ENCODE measurements around the gene RIPK1.
"Not testable (repeated sequence)": the region's sequence is repeated elsewhere in the genome, so short reads cannot be mapped to it uniquely, and the experiment has no call there.

RIPK1 gene

DNA sequence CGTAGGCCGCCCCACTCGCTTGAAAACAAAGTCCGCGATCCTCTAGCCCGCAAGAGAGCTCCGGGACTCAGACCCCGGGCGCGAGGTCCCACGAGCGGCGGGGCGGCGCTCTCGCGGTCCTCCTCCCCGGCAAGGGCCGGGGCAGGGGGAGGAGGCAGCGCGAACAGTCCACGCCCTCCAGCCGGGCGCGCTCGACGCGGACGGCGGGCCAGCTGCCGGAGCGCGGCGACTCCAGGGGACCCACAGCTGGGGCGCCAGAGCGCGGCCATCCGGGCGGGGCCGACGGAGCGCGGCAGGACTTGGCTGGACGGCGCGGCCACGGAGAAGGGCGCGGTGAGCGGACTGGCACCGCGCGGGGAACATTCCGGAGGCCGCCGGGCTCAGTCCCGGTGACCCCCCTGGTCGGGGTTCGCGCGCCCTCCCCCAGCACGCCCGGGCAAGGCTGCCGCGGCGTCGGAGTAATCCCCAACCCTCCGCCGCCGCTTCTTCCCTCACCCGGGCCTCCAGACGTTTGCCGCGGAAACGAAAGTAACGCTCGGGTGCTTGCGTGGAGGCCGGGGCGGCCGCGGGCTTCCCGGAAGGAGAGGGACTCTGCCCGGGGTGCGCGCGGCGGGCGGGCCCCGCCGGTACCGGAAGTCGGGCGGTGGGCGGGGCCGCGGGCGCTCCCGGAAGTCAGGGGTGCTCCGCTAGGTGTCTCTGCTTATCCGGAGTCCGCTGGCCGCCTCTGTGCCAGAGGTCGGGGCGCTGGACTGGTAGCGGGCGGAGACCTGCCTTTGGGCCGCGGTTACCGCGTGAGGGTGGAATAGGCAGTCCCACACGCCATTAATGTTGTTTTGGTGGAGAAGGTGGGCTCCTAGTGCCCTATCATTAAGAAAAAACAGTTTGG is at the start of gene RIPK1:
Gene RIPK1, plus strand, starts transcription at position 166 of the 886 bp plus-strand sequence. CDS start 8,330 bp downstream, outside the sequence.
- in situ Hi-C loops (cut with MboI; ENCODE audit: low sequenced_read_pairs) = no loop called here

DNA sequence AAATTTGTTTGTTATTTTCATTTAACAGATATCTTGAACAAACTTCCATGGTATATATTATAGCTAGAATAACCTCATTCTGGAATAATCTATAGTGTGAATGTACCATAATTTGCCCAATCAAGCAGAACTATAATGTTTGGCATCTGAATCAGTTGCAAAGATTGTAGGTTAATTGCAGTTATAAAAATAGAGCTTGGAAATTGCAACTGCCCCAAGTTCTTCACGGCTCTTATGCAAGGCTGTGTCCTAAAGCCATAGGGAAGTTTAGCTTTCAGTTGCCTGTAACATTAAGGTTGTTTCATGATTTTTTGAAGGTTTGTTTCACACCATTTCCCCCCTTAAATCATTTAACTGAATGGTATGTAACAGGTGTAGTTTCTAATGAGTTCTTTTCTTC is 49.2 kb upstream of the RIPK1 start:
- in situ Hi-C loops (cut with MboI; ENCODE audit: low sequenced_read_pairs) = no loop called here

DNA sequence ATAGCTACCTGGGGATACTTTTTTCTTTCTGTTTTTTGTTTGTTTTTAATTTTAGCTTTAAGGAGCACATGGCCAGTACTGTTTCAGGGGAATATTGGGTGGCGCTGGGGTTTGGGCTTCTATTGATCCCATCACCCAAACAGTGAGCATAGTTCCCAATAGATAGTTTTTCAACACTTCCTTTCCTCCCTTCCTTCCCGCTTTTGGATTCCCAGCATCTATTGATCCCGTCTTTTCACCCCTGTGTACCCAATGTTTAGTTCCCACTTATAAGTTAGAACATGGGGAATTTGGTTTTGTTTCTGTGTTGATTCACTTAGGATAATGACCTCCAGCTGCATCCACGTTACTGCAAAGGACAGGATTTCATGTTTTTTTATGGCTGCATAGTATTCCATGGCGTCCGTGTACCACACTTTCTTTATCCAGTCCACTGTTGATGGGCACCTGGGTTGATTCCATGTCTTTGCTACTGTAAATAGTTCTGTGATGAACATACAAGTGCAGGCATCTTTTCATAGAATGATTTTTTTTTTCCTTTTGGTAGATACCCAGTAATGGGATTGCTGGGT is 48.5 kb upstream of the RIPK1 start:
- in situ Hi-C loops (cut with MboI; ENCODE audit: low sequenced_read_pairs) = no loop called here

DNA sequence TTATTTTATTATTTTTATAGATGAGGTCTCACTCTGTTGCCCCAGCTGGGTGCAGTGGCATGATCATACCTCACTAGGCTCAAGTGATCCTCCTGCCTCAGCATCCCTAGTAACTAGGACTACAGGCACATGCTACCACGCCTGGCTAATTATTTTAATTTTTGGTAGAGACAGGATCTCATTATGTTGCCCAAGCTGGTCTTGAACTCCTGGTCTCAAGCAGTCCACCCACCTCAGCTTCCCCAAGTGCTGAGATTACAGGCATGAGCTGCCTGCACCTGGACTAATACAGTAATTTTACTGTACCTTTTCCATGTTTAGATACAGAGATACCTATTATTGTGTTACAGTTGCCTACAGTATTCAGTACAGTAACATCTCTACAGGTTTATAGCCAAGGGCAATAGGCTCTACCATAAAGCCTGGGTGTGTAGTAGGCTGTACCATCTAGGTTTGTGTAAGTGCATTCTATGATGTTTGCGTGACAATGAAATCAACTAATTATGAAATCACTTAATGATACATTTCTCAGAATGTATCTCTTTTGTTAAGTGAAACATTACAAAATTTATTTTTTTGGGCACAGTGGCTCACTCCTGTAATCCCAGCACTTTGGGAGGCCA is 47.2 kb upstream of the RIPK1 start:
- in situ Hi-C loops (cut with MboI; ENCODE audit: low sequenced_read_pairs) = not testable (repeated sequence)

DNA sequence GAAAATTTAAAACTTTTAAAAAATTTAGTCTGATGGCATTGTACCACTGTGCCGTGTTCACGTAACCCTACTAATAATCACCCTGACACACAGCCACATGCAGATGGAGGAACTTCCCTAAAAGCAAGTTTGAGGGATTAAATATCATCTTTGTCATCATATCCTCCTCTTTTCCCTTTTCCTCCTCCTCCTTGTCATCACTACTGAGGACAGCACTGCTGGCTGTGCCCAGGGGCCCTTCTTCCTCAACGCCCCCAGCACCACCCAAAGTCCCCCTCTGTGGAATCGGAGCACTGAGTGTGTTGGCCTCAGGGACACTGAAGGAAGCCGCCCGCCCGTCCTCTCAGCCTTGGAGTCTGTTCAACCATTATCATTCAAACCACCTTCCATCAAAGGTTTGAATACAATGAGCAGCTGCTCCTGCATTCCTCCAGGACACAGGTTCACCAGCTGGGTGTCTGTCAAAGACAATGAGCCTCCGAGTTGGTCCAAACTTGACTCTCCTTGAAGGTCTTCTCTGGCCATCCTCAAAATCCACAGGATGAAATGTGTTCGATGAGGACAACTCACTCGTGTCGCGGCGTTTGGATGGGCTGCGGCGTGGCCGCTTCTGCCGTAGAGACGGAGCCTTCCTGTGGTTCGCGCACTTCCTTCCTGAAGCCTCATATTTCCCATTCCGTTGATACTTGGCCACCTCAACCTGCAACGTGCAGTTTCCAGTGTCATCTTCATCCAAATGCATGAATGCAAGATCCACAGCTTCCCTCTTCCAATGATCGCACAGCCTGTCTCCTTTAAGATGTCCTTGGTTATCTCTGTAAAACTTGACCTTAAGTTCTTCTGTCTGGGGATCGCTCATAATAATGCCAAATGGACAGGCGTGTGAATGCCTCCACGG is 45.3 kb upstream of the RIPK1 start:
- in situ Hi-C loops (cut with MboI; ENCODE audit: low sequenced_read_pairs) = no loop called here

DNA sequence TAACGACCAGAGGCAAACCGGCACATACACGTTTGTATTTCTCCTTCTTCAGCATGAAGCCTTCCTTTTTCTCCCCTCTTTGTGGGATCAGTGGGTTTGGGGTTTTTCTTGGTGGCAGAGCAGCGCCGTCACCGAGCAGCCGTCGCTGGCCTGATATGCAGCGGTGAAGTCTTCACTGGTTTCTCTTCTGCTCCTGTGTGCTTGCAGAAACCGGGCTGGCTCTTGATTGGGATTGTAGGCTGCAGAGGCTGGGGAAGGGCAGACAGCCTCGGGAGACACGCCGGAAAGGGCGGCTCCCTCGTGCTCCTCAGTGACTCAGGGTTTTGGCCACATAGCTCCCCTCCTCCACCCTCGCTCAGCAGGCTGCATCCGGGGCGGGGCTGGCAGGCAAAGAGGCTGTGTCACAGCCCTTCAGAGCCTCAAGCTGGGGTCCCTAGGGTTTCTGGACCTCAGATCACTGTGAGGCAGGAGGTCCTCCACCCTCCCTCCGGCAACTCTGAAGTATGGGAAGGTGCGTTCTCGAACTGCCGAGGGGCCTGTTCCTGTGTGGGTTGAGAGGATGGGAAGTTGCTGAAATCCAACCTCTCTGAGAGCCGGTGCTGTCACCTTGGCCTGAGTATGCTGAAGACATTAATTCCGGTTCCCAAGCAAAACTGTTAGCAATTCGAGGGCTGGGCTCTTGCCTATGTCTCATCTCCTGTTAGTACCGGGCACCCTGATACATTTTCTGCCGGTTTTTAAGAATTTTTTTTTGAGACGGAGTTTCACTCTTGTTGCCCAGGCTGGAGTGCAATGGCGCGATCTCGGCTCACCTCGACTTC is 44.4 kb upstream of the RIPK1 start:
- in situ Hi-C loops (cut with MboI; ENCODE audit: low sequenced_read_pairs) = no loop called here

DNA sequence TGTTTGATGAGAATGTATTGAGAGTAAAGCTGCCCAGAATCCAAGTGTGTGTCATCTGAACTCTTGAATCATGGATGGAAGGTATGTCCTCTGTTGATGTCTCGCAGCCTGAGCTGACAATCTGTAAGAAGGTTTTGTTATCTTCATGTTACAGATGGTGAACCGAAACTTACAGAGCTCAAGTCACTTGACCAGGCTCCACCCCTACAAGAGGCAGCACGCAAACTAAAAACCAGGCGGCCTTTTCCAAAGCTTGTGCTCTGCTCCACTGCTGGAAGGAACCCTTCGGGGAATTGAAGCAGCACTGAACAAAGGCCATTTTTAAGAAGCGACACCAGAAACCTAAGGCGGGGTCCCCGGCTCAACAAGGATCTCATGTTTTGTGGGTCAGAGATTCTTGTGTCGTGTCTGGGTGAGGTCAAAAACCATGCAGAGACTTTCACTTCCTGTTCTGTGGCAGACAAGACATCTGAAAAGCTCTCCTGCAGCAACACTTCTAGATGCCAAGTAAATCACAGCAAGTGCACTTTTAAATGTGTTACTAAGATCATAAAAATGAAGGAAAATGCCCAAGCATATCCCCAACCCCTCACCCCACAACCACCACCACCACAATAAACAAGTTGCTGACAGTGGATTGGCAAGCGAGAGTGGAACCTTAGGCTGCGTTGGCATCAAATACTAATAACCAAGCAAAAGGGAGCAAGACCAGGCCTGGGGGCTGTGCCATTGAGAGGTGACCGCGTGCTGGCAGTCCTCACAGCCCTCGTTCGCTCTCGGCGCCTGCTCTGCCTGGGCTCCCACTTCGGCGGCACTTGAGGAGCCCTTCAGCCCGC is 41.3 kb upstream of the RIPK1 start:
- in situ Hi-C loops (cut with MboI; ENCODE audit: low sequenced_read_pairs) = no loop called here

DNA sequence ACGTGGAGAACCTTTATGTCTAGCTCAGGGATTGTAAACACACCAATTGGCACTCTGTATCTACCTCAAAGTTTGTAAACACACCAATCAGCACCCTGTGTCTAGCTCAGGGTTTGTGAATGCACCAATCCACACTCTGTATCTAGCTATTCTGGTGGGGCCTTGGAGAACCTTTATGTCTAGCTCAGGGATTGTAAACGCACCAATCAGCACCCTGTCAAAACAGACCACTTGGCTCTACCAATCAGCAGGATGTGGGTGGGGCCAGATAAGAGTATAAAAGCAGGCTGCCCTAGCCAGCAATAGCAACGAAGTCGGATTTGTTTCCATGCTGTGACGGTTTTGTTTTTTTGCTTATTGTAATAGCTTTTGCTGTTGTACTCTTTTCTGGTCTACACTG is 40.1 kb upstream of the RIPK1 start:
- in situ Hi-C loops (cut with MboI; ENCODE audit: low sequenced_read_pairs) = not testable (repeated sequence)

DNA sequence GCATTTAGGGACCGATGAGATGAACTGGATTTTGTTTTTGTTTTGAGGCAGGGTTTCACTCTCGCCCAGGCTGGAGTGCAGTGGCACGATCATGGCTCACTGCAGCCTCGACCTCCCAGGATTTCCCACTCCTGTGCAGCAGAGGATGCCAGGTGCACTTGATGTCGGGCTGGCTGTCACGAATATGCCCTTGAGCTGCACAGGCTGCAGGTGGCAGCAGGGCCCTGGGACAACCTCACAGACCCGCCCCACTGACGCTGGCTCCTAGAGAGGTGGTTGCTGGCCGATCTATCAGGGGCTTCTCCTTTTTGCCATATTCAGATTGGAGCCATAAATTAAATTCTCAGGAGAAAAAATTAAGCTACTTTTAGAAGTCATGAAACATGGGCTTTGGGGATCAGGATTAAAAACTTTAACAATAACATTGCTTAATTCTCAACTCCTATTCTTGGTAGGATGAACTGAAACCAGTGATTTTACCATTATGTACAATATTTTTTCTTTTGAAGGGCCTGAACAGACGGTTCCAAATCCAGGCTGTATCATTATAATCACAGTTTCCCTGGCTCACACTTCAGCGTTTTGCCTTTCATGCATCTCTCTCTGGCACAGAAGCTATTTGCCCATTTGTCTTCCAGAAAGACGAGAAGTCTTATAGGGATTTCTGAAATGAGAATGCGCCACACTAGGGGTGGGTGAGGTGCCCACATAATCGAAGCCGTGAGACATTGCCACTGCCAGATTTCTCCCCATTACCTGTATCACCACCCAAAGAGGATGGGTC is 36.2 kb upstream of the RIPK1 start:
- in situ Hi-C loops (cut with MboI; ENCODE audit: low sequenced_read_pairs) = no loop called here

DNA sequence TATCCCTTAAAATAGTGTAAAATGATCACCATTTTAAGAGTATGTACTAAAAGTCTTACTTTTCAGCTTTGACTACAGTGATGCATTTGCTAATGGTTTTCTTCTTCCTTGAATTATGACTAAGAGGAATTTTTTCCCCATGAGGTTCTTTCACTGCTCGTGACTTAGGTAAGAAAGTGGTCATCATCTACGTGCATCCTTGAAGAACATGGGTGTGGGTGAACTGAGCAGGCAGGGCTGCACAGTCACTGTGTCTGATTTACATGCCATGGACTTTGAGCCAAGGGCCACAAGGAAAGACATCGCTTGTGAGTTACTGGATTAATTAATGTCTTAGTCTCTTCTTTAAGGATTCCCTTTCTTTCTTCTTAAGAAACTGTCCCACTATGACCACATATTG is 35.3 kb upstream of the RIPK1 start:
- in situ Hi-C loops (cut with MboI; ENCODE audit: low sequenced_read_pairs) = no loop called here

DNA sequence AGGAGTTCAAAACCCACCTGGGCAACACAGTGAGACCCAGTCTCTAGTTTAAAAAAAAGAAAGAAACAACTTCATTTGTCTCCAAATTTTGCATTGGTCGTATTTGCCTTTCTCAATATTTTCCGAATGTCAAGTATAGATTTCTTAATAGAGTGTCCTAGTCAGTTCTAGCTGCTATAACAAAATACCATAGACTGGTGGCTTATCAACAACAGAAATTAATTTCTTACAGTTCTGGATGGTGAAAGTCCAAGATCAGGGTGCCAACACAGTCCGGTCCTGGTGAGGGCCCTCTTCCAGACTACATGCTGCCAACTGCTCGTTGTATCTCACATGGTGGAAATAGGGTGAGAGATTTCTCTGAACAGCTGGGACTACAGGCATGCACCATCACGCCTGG is 34.6 kb upstream of the RIPK1 start:
- in situ Hi-C loops (cut with MboI; ENCODE audit: low sequenced_read_pairs) = no loop called here

DNA sequence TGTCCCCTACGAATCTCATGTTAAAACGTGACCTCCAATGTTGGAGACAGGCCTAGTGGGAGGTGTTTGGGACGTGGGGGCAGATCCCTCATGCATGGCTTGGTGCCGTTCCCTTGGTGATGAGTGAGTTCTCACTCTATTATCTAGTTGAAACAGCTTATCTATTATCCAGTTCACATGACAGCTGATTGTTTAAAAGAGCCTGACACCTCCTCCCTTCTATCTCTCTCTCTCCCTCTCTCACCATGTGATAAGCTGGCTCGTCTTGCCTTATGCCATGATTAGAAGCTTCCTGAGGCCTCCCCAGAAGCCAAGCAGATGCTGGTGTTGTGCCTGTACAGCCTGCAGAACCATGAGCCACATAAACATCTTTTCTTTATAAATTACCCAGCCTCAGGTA is 32.9 kb upstream of the RIPK1 start:
- in situ Hi-C loops (cut with MboI; ENCODE audit: low sequenced_read_pairs) = no loop called here

DNA sequence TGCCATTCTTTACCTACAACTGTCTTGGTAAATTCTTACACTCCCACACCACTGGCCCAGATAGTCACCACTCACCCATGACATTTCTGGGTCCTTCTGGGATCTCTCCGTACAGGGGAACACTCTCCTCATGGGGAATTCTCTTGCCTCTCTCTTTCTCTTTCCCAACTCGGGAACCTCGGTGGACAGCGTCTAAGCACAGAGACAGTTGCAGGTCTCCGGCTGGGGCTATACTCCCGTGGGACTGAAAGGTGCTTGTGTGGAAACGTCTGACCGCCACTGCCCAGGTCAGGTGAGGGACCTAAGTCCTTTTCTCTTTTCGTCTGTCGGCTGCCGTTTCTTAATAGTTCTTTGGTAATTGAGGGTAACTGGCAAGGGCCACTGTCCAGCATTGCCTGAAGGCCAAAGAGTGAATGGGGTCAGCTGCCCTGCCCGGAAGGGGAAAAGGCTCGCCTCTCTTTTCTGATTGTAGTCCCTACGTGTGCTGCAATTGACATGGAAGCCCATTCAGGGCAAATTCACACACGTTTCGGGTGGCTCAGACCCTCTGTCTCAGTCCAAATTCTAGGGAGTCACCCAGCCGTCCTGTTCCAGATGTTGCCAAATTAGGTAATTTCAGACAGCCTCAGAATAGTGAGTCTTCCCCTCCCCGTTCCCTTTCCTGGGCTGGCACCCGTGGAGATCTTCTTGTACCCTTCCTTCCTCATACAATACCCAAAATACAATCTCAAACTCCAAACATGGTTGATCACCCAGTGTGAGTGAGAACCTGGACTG is 31.2 kb upstream of the RIPK1 start:
- in situ Hi-C loops (cut with MboI; ENCODE audit: low sequenced_read_pairs) = no loop called here

DNA sequence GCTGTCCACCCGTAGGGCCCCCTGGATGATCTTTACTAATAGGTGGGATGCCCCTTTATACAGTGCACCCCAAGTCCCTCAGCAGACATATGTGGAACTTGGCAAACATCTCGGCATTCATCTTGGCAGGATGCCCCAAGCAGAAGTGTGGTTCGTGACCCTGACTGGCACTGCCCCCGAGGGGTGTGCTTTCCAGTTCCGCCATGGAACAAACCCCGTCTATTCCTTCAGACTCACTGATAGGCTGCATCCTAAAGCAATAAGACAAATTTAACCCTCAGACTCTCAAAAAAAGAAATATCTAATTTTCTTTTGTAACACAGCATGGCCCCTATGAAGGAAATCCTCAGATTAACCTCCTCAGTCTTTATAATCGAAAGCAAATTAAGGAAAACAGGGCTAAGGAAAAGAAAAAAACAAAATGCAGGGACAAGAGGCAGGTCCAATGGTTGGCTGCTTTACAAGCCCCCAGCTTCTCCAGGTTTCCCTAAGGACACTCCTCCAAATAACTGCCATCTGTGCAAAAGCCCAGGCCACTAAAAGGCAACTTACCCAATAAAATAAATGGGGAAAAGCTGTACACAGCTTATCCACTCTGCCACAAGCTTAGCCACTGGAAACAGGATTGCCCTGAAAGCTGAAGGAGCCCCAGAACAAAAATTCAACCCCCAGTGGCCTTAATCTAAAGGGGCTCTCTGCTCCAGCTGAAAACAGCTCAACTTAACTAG is 30.5 kb upstream of the RIPK1 start:
- in situ Hi-C loops (cut with MboI; ENCODE audit: low sequenced_read_pairs) = no loop called here

DNA sequence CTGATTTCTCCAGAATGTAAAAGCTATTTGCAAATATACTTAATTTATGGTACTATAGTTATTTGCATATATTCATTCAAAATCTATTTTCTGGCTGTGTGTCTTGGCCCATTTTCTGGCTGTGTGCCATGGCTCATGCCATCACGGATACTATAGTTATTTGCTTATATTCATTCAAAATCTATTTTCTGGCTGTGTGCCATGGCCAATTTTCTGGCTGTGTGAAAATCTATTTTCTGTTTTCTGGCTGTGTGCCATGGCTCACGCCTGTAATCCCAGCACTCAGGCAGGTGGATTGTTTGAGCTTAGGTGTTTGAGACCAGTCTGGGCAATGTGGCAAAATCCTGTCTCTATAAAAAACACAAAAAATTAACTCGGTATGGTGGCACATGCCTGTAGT is 28.9 kb upstream of the RIPK1 start:
- in situ Hi-C loops (cut with MboI; ENCODE audit: low sequenced_read_pairs) = no loop called here

DNA sequence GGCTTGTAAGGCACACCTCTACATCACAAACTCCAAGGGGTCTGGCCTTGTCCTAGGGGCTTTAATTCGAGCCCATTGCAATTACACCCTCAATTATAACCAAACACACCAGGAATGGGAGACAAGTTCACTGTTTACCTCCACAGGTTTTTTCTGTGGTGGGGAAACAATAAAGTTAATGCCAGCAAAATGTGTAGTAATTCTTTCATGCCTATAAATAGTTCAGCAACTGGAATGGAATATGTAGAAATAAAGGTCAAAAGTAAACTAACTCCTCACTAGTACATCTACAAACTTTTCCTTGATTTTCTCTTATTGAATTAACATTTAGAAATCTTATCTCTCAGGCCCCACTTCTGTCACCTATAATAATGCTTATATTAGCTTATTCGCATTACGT is 27.1 kb upstream of the RIPK1 start:
- in situ Hi-C loops (cut with MboI; ENCODE audit: low sequenced_read_pairs) = no loop called here

DNA sequence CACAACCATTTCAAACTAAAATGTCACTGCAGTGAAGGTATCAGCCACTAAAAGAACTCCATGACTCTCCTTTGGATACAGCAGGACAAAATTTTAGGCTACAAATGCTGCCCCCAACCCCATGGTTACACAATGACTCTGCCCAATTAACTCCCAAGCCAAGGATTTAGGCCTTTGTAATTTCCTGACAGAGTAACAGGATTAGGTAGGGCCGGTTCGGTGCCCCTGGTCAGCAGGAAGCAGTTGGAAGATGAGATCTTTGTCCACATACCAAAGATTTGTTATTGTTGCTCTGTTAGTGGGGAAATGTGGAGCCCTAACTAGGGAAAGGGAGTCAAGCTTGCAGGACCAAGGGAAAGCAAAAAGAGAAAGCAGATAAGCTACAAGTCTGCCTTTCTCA is 26.7 kb upstream of the RIPK1 start:
- in situ Hi-C loops (cut with MboI; ENCODE audit: low sequenced_read_pairs) = no loop called here
